Mesodermal cell (in vitro differentiated cells): ENCODE results near the gene CLEC10A.
"Not testable (repeated sequence)": the region's sequence is repeated elsewhere in the genome, so short reads cannot be mapped to it uniquely, and the experiment has no call there.

Source experiments
- H3K27ac ChIP-seq: 2 replicates; pipeline ENCODE4 v1.7.0; 2013; ENCODE audit warnings: mild to moderate bottlenecking, low read depth, low read length, moderate library complexity; ENCODE audit not compliant: severe bottlenecking
- H3K36me3 ChIP-seq: 2 replicates; pipeline ENCODE4 v1.7.1; 2013; ENCODE audit warnings: mild to moderate bottlenecking, low read length, moderate library complexity; ENCODE audit not compliant: control insufficient read depth, insufficient read depth
- H3K4me1 ChIP-seq: one replicate; pipeline ENCODE4 v1.7.1; 2013; ENCODE audit warnings: mild to moderate bottlenecking, low read length; ENCODE audit not compliant: insufficient read depth, control insufficient read depth, poor library complexity, severe bottlenecking
- H3K4me3 ChIP-seq: 2 replicates; pipeline ENCODE4 v1.7.0; 2013; ENCODE audit warnings: low read length, control low read depth, mild to moderate bottlenecking; ENCODE audit not compliant: insufficient read depth, poor library complexity, severe bottlenecking; ENCODE audit errors: extremely low read depth
- H3K9me3 ChIP-seq: 2 replicates; pipeline ENCODE4 v1.7.1; 2013; ENCODE audit warnings: mild to moderate bottlenecking, low read length, moderate library complexity; ENCODE audit not compliant: control insufficient read depth
- WGBS, 2 experiments: methylation state at CpG; one replicate each; pipeline ENCODE4 v1.1.5; 2013; ENCODE audit warnings: missing lambda C conversion rate in 2 of 2; ENCODE audit not compliant: insufficient coverage in 2 of 2; 5-methylcytosine and 5-hydroxymethylcytosine counted together

CLEC10A gene

DNA sequence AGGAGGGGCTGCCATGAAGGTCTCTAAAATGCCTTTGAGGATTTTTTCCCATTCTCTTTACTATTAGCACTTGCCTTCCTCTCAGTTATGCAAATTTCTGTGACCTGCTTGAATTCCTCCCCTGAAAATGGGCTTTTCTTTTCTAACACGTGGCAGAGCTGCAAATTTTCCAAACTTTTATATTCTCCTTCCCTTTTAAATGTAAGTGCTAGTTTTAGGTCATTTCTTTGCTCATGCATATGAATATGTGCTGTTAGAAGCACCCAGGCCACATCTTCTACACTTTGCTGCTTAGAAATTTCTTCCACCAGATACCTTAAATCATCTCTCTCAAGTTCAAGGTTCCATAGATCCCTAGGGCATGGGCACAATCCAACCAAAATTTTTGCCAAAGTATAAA is 11.8 kb downstream of the CLEC10A start:
- WGBS, 2 experiments: no CpG with 5 or more reads among the region's 1 CpG
- Histone ChIP-seq H3K4me1 (no peaks in the 10 kb centered on the region), H3K4me3 (no peak overlapping the region), H3K9me3 (peaks cover 8% of the 10 kb centered on the region), H3K36me3 (no peaks in the 10 kb centered on the region), H3K27ac (no peak overlapping the region)

DNA sequence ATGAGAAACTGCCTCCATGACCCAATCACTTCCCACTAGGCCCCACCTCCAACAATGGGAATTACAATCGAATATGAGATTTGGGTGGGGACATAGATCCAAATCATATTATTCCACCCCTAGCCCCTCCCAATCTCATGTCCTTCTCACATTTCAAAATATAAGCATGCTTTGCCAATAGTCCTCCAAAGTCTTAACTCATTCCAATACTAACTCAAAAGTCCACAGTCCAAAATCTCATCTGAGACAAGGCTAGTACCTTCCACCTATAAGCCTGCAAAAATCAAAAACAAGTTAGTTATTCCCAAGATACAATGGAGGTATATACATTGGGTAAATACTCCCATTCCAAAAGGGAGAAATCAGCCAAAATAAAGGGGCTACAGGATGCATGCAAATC is 12.9 kb downstream of the CLEC10A start:
- Histone ChIP-seq H3K36me3 (no peaks in the 10 kb centered on the region), H3K4me3 (no peak overlapping the region), H3K27ac (no peak overlapping the region), H3K4me1 (peaks cover 3% of the 10 kb centered on the region), H3K9me3 (peaks cover 8% of the 10 kb centered on the region)
- 83 to 100% methylated on average over 1 of the region's 1 CpG for WGBS, 2 experiments

DNA sequence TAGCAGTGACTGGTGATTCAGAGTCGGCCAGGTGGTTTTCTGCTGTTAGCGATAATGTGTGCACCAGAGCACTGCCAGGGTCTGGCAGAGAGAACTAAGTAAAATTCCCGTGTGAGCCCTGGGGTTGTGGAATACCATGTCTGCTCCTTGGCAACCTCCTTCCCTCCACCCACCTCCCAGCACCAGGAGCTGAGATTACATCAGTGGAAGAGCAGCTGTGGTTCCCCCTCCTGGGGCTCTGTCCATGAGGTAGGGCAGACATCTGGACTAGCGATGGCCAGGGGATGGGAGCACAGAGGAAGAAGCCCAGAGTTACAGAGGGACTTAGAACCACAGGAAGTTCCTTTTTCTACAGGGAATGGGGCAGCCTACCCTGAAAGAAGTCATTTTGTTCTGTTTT is 15.8 kb downstream of the CLEC10A start:
- H3K27ac ChIP-seq: no peak overlapping the region
- H3K4me1 ChIP-seq: peaks cover 3% of the 10 kb centered on the region
- 83 to 89% methylated on average over 2 to 3 of the region's 4 CpGs for WGBS, 2 experiments
- no peak overlapping the region for H3K4me3 ChIP-seq
- peaks cover 8% of the 10 kb centered on the region for H3K9me3 ChIP-seq
- no peaks in the 10 kb centered on the region for H3K36me3 ChIP-seq

DNA sequence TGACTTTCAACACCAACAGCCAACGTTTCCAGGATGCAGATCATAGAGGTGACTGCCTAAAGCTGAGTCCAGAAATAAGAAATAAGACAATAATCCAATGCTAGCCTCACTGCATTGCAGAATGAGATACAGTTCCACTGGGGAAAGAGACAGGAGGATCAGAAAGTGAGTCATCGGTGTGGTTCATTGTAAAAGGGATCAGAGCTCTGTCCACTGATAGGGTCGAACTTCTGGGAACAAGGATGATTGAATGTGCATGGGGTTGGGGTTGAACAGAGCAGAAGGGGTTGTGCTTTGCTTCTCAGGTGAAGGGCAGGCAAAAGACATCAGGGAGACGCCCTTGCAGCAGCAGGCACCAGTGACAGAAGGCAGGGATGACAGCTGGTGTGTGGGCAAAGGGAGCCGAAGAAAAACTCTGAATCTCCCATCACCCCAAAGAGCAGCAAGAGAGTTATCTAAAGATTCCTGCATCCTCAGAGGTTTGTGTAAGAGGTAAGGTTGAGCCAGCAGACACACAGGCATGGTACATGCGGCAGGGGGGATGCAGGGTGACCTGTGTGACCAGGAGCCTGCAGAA is 16.4 kb downstream of the CLEC10A start:
- Histone ChIP-seq H3K27ac (no peak overlapping the region), H3K36me3 (no peaks in the 10 kb centered on the region), H3K4me3 (no peak overlapping the region), H3K9me3 (peaks cover 8% of the 10 kb centered on the region), H3K4me1 (peaks cover 3% of the 10 kb centered on the region)
- WGBS, 2 experiments: 78 to 87% methylated on average over 3 to 4 of the region's 6 CpGs

DNA sequence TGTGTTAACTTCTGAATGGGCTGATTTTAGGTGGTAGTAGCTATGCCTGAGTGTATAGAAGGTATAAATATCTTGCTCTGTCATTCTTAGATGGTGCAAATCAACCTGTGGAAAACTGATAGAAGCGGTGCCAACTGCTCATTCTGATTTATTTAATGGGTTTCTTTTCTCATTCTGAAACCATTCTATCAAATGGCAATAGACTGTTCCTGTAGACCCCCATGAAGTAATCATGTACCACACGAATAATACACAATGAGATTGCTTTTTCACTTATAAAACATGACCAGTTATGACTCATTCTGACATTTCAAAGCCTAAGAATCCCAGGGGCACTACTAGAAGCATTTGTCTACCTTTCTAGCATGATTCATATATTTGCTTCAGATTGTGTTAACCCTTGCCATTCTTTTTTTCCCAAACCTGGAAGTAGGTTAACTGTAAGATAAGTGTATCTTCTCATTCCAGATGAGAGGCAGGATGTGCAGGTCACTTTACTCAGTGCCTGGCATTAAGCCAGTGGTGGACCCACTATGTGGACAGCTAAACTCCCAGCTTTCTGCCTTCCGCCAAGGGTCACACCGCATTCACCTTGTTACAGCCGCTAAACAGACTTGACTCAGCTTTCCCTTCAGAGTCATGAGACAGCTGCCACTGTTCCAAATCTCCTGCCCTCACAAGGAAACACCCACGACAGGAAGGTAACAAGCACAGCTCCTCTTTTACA is 19.7 kb downstream of the CLEC10A start:
- 80 to 93% methylated on average over 3 to 4 of the region's 6 CpGs for WGBS, 2 experiments
- no peaks in the 10 kb centered on the region for H3K36me3 ChIP-seq

DNA sequence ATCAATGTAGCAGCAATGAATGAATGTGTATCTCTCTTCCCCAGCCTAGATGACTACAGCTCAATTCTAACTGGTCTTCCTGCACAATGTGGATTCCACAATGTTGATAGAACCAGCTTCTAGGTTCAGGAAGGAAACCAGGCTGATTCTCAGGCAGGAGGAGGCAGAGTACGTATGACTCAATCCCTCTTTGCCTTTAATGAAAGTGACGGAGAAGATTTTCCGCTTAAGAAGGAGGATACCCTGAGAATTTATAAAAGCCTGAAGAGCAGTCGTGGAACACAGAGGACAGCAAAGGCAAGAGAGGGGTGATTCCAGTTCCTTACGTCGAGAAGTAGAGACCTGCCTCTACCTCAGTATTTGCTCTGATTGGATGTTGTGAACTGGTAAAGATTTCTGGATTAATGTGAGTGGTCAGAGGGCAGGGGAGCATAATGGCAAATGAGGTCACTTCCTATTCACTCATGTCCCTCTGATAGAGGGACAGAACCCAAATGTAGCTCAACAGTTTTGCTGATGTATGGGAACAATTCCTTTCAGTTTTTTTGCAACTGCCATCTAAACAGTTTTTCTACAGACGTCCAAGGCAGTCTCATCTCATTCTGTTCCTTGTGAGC is 21.1 kb downstream of the CLEC10A start:
- H3K4me1 ChIP-seq: peaks cover 3% of the 10 kb centered on the region
- no peaks in the 10 kb centered on the region for H3K36me3 ChIP-seq
- no peak overlapping the region for H3K4me3 ChIP-seq
- H3K9me3 ChIP-seq: no peaks in the 10 kb centered on the region
- H3K27ac ChIP-seq: peak overlapping the region; percentile 46
- WGBS, 2 experiments: 88 to 89% methylated on average over 7 of the region's 7 CpGs

More for the DNA sequence above, 19.7 kb downstream of the CLEC10A start:
- peaks cover 3% of the 10 kb centered on the region for H3K4me1 ChIP-seq
- H3K4me3 ChIP-seq: no peak overlapping the region
- H3K9me3 ChIP-seq: no peaks in the 10 kb centered on the region
- no peak overlapping the region for H3K27ac ChIP-seq

DNA sequence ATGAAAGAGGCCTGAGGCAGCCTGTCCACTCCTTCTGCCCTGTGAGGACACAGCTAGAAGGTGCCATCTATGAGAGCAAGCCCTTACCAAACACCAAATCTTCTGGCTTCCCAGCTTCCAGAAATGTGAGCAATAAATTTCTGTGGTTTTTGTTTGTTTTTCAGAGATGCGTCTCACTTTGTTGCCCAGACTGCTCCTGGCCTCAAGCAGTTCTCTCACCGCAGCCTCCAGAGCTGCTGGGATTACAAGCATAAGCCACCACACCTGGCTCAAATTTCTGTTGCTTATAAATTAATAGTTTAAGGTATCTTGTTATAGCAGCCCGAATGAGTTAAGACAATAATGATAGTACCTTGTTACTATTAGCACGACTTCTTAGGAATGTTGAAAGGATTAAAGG is 23.7 kb downstream of the CLEC10A start:
- 92 to 100% methylated on average over 1 to 2 of the region's 4 CpGs for WGBS, 2 experiments
- H3K27ac ChIP-seq: no peak overlapping the region

DNA sequence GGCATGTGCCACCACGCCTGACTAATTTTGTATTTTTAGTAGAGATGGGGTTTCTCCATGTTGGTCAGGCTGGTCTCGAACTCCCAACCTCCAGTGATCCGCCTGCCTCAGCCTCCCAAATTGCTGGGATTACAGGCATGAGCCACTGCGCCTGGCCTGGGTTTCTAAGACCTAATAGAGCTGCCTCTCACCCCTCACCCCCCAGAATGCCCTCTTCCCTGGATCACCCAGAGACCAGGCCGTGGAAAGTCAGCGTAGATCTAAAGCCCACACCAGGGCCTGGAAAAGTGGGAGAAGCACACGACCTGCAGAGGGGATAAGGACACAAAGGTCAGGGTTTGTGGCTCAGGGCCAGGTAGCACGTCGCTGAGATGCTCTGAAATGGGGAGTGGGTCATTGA is 29.5 kb downstream of the CLEC10A start:
- not testable (repeated sequence) for H3K4me3 ChIP-seq, H3K9me3 ChIP-seq, H3K27ac ChIP-seq, H3K36me3 ChIP-seq
- peaks cover 14% of the 10 kb centered on the region for H3K4me1 ChIP-seq
- WGBS, 2 experiments: 82 to 90% methylated on average over 8 to 9 of the region's 9 CpGs

More for the DNA sequence above, 23.7 kb downstream of the CLEC10A start:
- Histone ChIP-seq H3K36me3 (no peaks in the 10 kb centered on the region), H3K9me3 (no peaks in the 10 kb centered on the region), H3K4me1 (no peaks in the 10 kb centered on the region), H3K4me3 (no peak overlapping the region)

DNA sequence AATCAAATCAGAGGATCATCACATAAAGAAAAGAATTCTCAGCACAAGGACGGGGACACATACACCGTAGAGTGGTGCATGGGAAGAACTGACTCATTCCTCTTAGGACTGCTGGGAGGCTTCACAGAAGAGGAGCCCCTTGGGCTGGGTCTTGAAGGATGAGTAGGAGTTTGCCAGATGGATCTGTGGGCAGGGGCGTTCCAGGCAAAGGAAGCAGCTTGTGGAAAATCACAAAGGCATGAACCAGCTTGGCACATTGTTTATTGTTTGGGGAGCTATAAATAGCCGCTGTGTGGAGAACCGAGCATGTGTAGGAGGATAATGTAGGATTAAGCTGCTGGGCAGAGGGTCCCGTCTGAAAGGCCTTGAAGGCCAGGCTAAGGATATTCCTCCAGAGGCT is 31.1 kb downstream of the CLEC10A start:
- peak overlapping the region; percentile 75 for H3K27ac ChIP-seq
- H3K4me3 ChIP-seq: no peak overlapping the region
- no peaks in the 10 kb centered on the region for H3K9me3 ChIP-seq
- WGBS, 2 experiments: 64 to 71% methylated on average over 1 to 3 of the region's 6 CpGs
- H3K4me1 ChIP-seq: peaks cover 14% of the 10 kb centered on the region
- H3K36me3 ChIP-seq: no peaks in the 10 kb centered on the region

DNA sequence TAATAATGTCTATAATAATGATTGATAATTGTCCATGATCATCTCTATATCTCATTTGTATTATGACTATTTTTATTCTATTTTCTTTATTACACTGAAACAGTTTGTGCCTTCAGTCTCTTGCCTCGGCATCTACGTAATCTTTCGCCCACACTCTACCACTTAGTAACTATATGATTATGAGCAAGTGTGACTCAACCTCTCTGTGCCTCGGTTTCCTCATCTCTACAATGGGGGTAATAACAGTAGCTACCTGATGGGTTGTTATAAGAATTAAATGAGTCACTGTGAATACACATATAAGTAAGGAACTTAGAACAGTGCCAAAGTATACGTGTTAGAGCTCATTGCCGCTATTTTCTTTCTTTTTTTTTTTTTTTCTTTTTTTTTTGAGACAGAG is 32.5 kb downstream of the CLEC10A start:
- H3K36me3 ChIP-seq: no peaks in the 10 kb centered on the region
- H3K4me3 ChIP-seq: no peak overlapping the region
- WGBS, 2 experiments: no CpG with 5 or more reads among the region's 6 CpGs
- H3K9me3 ChIP-seq: no peaks in the 10 kb centered on the region
- H3K4me1 ChIP-seq: peaks cover 16% of the 10 kb centered on the region
- no peak overlapping the region for H3K27ac ChIP-seq
